GM12873 (cell line): ENCODE data around the gene PDE6B.

Experiments
- CTCF ChIP-seq: IDR thresholded peaks from 2 replicates; pipeline ENCODE4 v1.5.1; 2012; ENCODE audit warnings: low read depth, mild to moderate bottlenecking, moderate library complexity, low read length, control low read depth; ENCODE audit not compliant: insufficient read depth; ENCODE audit errors: missing control alignments

PDE6B gene

GRCh38 chr4:628311-628741 lies 3.0 kb downstream of the PDE6B start:
- no peak for TF ChIP-seq CTCF

GRCh38 chr4:628821-629635 lies 3.7 kb downstream of the PDE6B start:
- no peak for TF ChIP-seq CTCF

- TF ChIP-seq CTCF: no peak
Observed at GRCh38 chr4:629636-629914, 4.2 kb downstream of the PDE6B start.

- no peak for TF ChIP-seq CTCF
Observed at GRCh38 chr4:629915-630641, 4.7 kb downstream of the PDE6B start.

- TF ChIP-seq CTCF: no peak
Observed at GRCh38 chr4:630656-631055, 5.3 kb downstream of the PDE6B start.

GRCh38 chr4:632196-632790 lies 6.9 kb downstream of the PDE6B start:
- TF ChIP-seq CTCF: no peak

GRCh38 chr4:632926-633325 lies 7.6 kb downstream of the PDE6B start:
- TF ChIP-seq CTCF: no peak
